ENCODE measurements around the gene CARD10.

- TF ChIP-seq POLR2A (IDR thresholded peaks at IDR 0.05; ENCODE audit: low read depth, low read length) (no peak), TAF1 (IDR thresholded peaks at IDR 0.05; ENCODE audit: borderline replicate concordance, low read depth, low read length) (no peak)
Observed at GRCh38 chr22:37481347-37481907, 37.8 kb downstream of the CARD10 start.
